ENCODE results near the gene MAMDC2. TPM values are rescaled to one million over a fixed set of nuclear protein-coding genes. Genes with fewer than 3 reads are reported as not detected.

The MAMDC2 gene
- total RNA-seq, 1 donor from 2014 or later = 0.10 TPM

- peaks cover 14% of the 10 kb centered on the region for H3K27me3 Mint-ChIP-seq (ENCODE audit: unreplicated experiment)
- H3K9me3 Mint-ChIP-seq (ENCODE audit: unreplicated experiment) = no peaks in the 10 kb centered on the region
- TF ChIP-seq CTCF (IDR thresholded peaks at IDR 0.05; ENCODE audit: unreplicated experiment) = no peak
- H3K27ac Mint-ChIP-seq (ENCODE audit: unreplicated experiment) = no peak overlapping the region
- peak; percentile 5 for DNase-seq (ENCODE audit: low spot score)
- H3K4me1 Mint-ChIP-seq (ENCODE audit: unreplicated experiment) = peaks cover 15% of the 10 kb centered on the region
- no peaks in the 10 kb centered on the region for H3K36me3 Mint-ChIP-seq (ENCODE audit: low read depth, unreplicated experiment)
- H3K4me3 Mint-ChIP-seq (ENCODE audit: unreplicated experiment) = no peak overlapping the region
Measured at GRCh38 chr9:70046274-70047070, 2.8 kb downstream of the MAMDC2 start.

- H3K27ac Mint-ChIP-seq (ENCODE audit: unreplicated experiment) = no peak overlapping the region
- peaks cover 15% of the 10 kb centered on the region for H3K4me1 Mint-ChIP-seq (ENCODE audit: unreplicated experiment)
- peaks cover 12% of the 10 kb centered on the region for H3K27me3 Mint-ChIP-seq (ENCODE audit: unreplicated experiment)
- no peak for TF ChIP-seq CTCF (IDR thresholded peaks at IDR 0.05; ENCODE audit: unreplicated experiment)
- DNase-seq (ENCODE audit: low spot score) = no peak
- H3K9me3 Mint-ChIP-seq (ENCODE audit: unreplicated experiment) = no peaks in the 10 kb centered on the region
- H3K4me3 Mint-ChIP-seq (ENCODE audit: unreplicated experiment) = no peak overlapping the region
- H3K36me3 Mint-ChIP-seq (ENCODE audit: low read depth, unreplicated experiment) = no peaks in the 10 kb centered on the region
Measured at GRCh38 chr9:70049236-70049635, 5.6 kb downstream of the MAMDC2 start.

GRCh38 chr9:70049672-70050271 lies 6.1 kb downstream of the MAMDC2 start:
- no peak for TF ChIP-seq CTCF (IDR thresholded peaks at IDR 0.05; ENCODE audit: unreplicated experiment)
- no peak overlapping the region for H3K27ac Mint-ChIP-seq (ENCODE audit: unreplicated experiment)
- H3K4me3 Mint-ChIP-seq (ENCODE audit: unreplicated experiment) = no peak overlapping the region
- no peaks in the 10 kb centered on the region for H3K9me3 Mint-ChIP-seq (ENCODE audit: unreplicated experiment)
- H3K27me3 Mint-ChIP-seq (ENCODE audit: unreplicated experiment) = peaks cover 7% of the 10 kb centered on the region
- H3K36me3 Mint-ChIP-seq (ENCODE audit: low read depth, unreplicated experiment) = no peaks in the 10 kb centered on the region
- peaks cover 10% of the 10 kb centered on the region for H3K4me1 Mint-ChIP-seq (ENCODE audit: unreplicated experiment)
- no peak for DNase-seq (ENCODE audit: low spot score)

- no peaks in the 10 kb centered on the region for H3K27me3 Mint-ChIP-seq (ENCODE audit: unreplicated experiment)
Measured at GRCh38 chr9:70052768-70053167, 9.1 kb downstream of the MAMDC2 start.

More at GRCh38 chr9:70052768-70053167, 9.1 kb downstream of the MAMDC2 start:
- H3K4me1 Mint-ChIP-seq (ENCODE audit: unreplicated experiment) = no peaks in the 10 kb centered on the region
- H3K4me3 Mint-ChIP-seq (ENCODE audit: unreplicated experiment) = no peak overlapping the region
- no peaks in the 10 kb centered on the region for H3K9me3 Mint-ChIP-seq (ENCODE audit: unreplicated experiment)
- no peak for DNase-seq (ENCODE audit: low spot score)
- no peak overlapping the region for H3K27ac Mint-ChIP-seq (ENCODE audit: unreplicated experiment)
- TF ChIP-seq CTCF (IDR thresholded peaks at IDR 0.05; ENCODE audit: unreplicated experiment) = no peak
- no peaks in the 10 kb centered on the region for H3K36me3 Mint-ChIP-seq (ENCODE audit: low read depth, unreplicated experiment)

Data from endothelial cell (in vitro differentiated cells).